ENCODE data around the gene CNMD. TPM values are rescaled to one million over a fixed set of nuclear protein-coding genes. Genes with fewer than 3 reads are reported as not detected.

The CNMD gene
- total and polyA plus RNA-seq, 5 donors from 2014 or later: 0.11 TPM; not detected in 4

Other genes starting within 250 kb of the CNMD start
- gene HNRNPA1L2, start 97.4 kb downstream of the CNMD start, total RNA-seq: 12.1 TPM
- 1 to 10 TPM; 7.1 to 8.6 (median 7.4) TPM for gene HNRNPA1L2, start 97.4 kb downstream of the CNMD start, polyA plus RNA-seq
- gene SUGT1, start 87.0 kb downstream of the CNMD start, total RNA-seq: 32.7 TPM
- gene SUGT1, start 87.0 kb downstream of the CNMD start, polyA plus RNA-seq: 10 to 100 TPM; 49.5 to 58.6 (median 55.3) TPM
- not detected for gene PCDH8, start 108.8 kb upstream of the CNMD start, total RNA-seq
- gene PCDH8, start 108.8 kb upstream of the CNMD start, polyA plus RNA-seq: not detected